ENCODE results near the gene GBA2. TPM values are rescaled to one million over a fixed set of nuclear protein-coding genes. Genes with fewer than 3 reads are reported as not detected.

GBA2 gene
- polyA plus RNA-seq, 1 donor (not counting 4 experiments of a cell fraction or from before 2014, with no cell fraction given): 31.7 TPM

DNA sequence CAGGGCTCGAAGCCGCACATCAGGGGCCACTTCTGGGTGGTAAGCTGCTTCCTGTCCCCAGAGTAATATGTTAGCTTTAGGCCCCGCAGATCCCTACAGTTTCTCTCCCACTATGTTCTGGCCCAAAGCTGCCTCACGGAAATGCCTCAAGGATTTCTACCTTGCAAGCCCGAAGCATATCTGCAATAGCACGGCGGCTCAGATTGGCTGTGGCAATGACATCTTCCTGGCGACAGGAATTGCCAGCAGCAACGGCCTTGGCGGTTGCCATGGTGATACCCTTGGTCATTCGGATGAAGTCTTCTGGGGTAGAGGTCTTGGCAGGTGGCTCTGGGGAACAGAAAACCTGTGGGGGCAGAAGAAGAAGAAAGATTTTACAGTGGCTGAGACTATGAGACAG lies 49.0 kb downstream of the GBA2 start:
- Histone ChIP-seq H3K9ac (ENCODE audit: control insufficient read depth, extremely low read depth, insufficient read depth, low read length) (no peak overlapping the region), H3K27me3 (ENCODE audit: control insufficient read depth, extremely low read depth, insufficient read depth, low read length) (no peaks in the 10 kb centered on the region), H3K4me1 (ENCODE audit: control insufficient read depth, extremely low read depth, insufficient read depth, low read length) (no peaks in the 10 kb centered on the region), H3K4me3 (ENCODE audit: control insufficient read depth in 2 of 3, extremely low read depth in 1 of 3, insufficient read depth in 2 of 3, low read depth in 1 of 3, low read length in 3 of 3) (no peak overlapping the region), H3K9me1 (ENCODE audit: control insufficient read depth, extremely low read depth, insufficient read depth, low read length) (peaks cover 2% of the 10 kb centered on the region), H3K79me2 (ENCODE audit: control insufficient read depth, insufficient read depth, low read length) (no peaks in the 10 kb centered on the region), H3K4me2 (ENCODE audit: control insufficient read depth, extremely low read depth, insufficient read depth, low read depth, low read length) (no peak overlapping the region), H3K36me3 (ENCODE audit: control insufficient read depth in 2 of 2, extremely low read depth in 1 of 2, insufficient read depth in 2 of 2, low read length in 2 of 2) (peaks cover 59 to 71% of the 10 kb centered on the region in 2 experiments), H3K27ac (ENCODE audit: control insufficient read depth, insufficient read depth, low read length) (no peak overlapping the region), H3K9me3 (ENCODE audit: control insufficient read depth, low read depth, low read length) (no peaks in the 10 kb centered on the region), H2AFZ (ENCODE audit: control insufficient read depth, low read length) (no peak overlapping the region), H4K20me1 (ENCODE audit: control insufficient read depth, extremely low read depth, insufficient read depth, low read length) (peaks cover 3% of the 10 kb centered on the region)
- no peak for DNase-seq (ENCODE audit: low read depth, low spot score)
- FAIRE-seq: no peak
- dilution Hi-C loops (cut with MboI; ENCODE audit: extremely low pct_ligation_motif_present, low sequenced_read_pairs): no loop called here
- TF ChIP-seq EZH2 (IDR thresholded peaks at IDR 0.05; ENCODE audit: low read length): no peak
- TF ChIP-seq, protein P1, sequence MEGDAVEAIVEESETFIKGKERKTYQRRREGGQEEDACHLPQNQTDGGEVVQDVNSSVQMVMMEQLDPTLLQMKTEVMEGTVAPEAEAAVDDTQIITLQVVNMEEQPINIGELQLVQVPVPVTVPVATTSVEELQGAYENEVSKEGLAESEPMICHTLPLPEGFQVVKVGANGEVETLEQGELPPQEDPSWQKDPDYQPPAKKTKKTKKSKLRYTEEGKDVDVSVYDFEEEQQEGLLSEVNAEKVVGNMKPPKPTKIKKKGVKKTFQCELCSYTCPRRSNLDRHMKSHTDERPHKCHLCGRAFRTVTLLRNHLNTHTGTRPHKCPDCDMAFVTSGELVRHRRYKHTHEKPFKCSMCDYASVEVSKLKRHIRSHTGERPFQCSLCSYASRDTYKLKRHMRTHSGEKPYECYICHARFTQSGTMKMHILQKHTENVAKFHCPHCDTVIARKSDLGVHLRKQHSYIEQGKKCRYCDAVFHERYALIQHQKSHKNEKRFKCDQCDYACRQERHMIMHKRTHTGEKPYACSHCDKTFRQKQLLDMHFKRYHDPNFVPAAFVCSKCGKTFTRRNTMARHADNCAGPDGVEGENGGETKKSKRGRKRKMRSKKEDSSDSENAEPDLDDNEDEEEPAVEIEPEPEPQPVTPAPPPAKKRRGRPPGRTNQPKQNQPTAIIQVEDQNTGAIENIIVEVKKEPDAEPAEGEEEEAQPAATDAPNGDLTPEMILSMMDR (optimal IDR thresholded peaks at IDR 0.05 in 1 of 3, IDR thresholded peaks at IDR 0.05 in 1 of 3, conservative IDR thresholded peaks at IDR 0.05 in 1 of 3; ENCODE audit: extremely low read depth in 1 of 3, insufficient read depth in 2 of 3, low read length in 3 of 3): no peak

GRCh38 chr9:35698231-35698630 lies 50.8 kb downstream of the GBA2 start:
- DNase-seq (ENCODE audit: low read depth, low spot score) (no peak), FAIRE-seq (no peak)
- H3K4me1 ChIP-seq (ENCODE audit: control insufficient read depth, extremely low read depth, insufficient read depth, low read length): no peaks in the 10 kb centered on the region
- H3K9ac ChIP-seq (ENCODE audit: control insufficient read depth, extremely low read depth, insufficient read depth, low read length): no peak overlapping the region
- H3K36me3 ChIP-seq (ENCODE audit: control insufficient read depth in 2 of 2, extremely low read depth in 1 of 2, insufficient read depth in 2 of 2, low read length in 2 of 2): peaks cover 43 to 53% of the 10 kb centered on the region in 2 experiments
- no peaks in the 10 kb centered on the region for H3K9me3 ChIP-seq (ENCODE audit: control insufficient read depth, low read depth, low read length)
- no peak overlapping the region for H2AFZ ChIP-seq (ENCODE audit: control insufficient read depth, low read length)
- no peak overlapping the region for H3K4me2 ChIP-seq (ENCODE audit: control insufficient read depth, extremely low read depth, insufficient read depth, low read depth, low read length)
- H3K4me3 ChIP-seq (ENCODE audit: control insufficient read depth in 2 of 3, extremely low read depth in 1 of 3, insufficient read depth in 2 of 3, low read depth in 1 of 3, low read length in 3 of 3): no peak overlapping the region
- TF ChIP-seq, protein P1 (optimal IDR thresholded peaks at IDR 0.05 in 1 of 3, IDR thresholded peaks at IDR 0.05 in 1 of 3, conservative IDR thresholded peaks at IDR 0.05 in 1 of 3; ENCODE audit: extremely low read depth in 1 of 3, insufficient read depth in 2 of 3, low read length in 3 of 3): no peak
- TF ChIP-seq EZH2 (IDR thresholded peaks at IDR 0.05; ENCODE audit: low read length): no peak
- H3K79me2 ChIP-seq (ENCODE audit: control insufficient read depth, insufficient read depth, low read length): no peaks in the 10 kb centered on the region
- no peaks in the 10 kb centered on the region for H3K9me1 ChIP-seq (ENCODE audit: control insufficient read depth, extremely low read depth, insufficient read depth, low read length)
- peaks cover 3% of the 10 kb centered on the region for H4K20me1 ChIP-seq (ENCODE audit: control insufficient read depth, extremely low read depth, insufficient read depth, low read length)
- no peak overlapping the region for H3K27ac ChIP-seq (ENCODE audit: control insufficient read depth, insufficient read depth, low read length)
- no peaks in the 10 kb centered on the region for H3K27me3 ChIP-seq (ENCODE audit: control insufficient read depth, extremely low read depth, insufficient read depth, low read length)
- dilution Hi-C loops (cut with MboI; ENCODE audit: extremely low pct_ligation_motif_present, low sequenced_read_pairs): no loop called here
